ENCODE results near the gene RPS17. TPM values are rescaled to one million over a fixed set of nuclear protein-coding genes. Genes with fewer than 3 reads are reported as not detected.

The RPS17 gene
- polyA plus RNA-seq, 3 donors = 604 to 2,881 (median 619) TPM

DNA sequence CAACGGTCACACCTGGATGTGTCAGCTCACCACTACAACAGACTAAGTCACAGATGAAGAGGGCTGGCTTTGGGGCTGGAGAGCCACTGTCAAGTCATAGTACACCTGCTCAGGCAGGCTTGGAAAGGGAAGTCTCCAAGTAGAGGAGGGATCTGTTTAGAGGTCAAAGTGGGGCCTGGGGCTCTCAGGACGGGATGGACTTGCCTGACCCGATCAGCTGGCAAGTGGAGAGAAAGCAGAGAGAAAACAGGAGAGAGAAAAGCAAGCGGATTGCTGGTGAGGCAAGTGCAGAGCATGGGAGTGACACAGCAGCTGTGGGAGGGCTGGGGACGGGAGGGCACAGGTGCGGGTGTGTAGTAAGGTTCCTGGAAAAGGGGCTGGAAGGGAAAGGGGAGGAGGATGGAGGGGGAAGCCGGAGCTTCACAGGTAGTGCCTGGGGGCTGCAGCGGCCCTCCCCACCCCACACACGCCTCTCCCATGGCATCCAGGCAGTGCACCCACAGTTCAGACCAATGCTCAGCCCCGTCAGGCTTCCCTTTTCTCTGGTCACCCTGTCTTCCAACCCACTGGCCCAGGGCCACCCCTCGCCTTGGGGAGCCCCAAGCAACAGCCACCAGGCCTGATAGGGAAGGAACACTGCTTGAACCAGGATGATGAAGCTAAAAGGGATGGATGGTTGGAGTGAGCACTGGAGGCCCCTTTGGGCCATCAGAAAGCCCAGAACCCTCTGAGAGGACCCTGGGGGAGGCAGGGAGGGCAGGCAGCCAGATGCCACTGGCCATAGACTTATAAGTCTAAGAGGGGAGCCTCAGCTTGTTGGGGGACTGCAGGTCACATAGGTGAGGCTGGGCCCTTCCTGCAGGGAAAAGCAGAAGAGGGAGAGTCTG, 8.5 kb downstream of the RPS17 start:
- Histone ChIP-seq H3K4me2 (replicated peaks; ENCODE audit: extremely low read depth, low read length, poor library complexity, severe bottlenecking) (no peak overlapping the region), H3K4me3 (replicated peaks in 1 of 3; ENCODE audit: low read depth in 2 of 3, low read length in 3 of 3) (no peak overlapping the region), H3K4me1 (ENCODE audit: control insufficient read depth in 1 of 2, insufficient read depth in 2 of 2, low read length in 2 of 2) (peaks cover 0 to 3% of the 10 kb centered on the region in 2 donors), H3K9me3 (replicated peaks in 1 of 2; ENCODE audit: control insufficient read depth in 1 of 2, insufficient read depth in 1 of 2, low read length in 2 of 2) (no peaks in the 10 kb centered on the region), H3K27me3 (ENCODE audit: control insufficient read depth in 2 of 2, insufficient read depth in 2 of 2, low read length in 2 of 2) (no peaks in the 10 kb centered on the region), H3K27ac (ENCODE audit: low read depth in 1 of 2, low read length in 2 of 2) (no peak overlapping the region), H3K36me3 (replicated peaks in 1 of 2; ENCODE audit: control insufficient read depth in 1 of 2, insufficient read depth in 2 of 2, low read length in 2 of 2) (peaks cover 15 to 39% of the 10 kb centered on the region in 2 donors), H2AFZ (ENCODE audit: insufficient read depth, low read depth, low read length, poor library complexity, severe bottlenecking) (no peak overlapping the region), H4K20me1 (ENCODE audit: insufficient read depth, low read length) (peaks cover 11% of the 10 kb centered on the region), H3K79me2 (ENCODE audit: insufficient read depth, low read length) (no peaks in the 10 kb centered on the region), H3K9ac (ENCODE audit: insufficient read depth, low read length, poor library complexity, severe bottlenecking) (no peak overlapping the region)
- 82% methylated on average over 3 of the region's 11 CpGs for WGBS (ENCODE audit: insufficient coverage)
- H3K27me3 Mint-ChIP-seq (ENCODE audit: low read depth in 3 of 3) = peaks cover 0 to 2% (median 2%) of the 10 kb centered on the region in 3 donors
- TF ChIP-seq, protein P1, sequence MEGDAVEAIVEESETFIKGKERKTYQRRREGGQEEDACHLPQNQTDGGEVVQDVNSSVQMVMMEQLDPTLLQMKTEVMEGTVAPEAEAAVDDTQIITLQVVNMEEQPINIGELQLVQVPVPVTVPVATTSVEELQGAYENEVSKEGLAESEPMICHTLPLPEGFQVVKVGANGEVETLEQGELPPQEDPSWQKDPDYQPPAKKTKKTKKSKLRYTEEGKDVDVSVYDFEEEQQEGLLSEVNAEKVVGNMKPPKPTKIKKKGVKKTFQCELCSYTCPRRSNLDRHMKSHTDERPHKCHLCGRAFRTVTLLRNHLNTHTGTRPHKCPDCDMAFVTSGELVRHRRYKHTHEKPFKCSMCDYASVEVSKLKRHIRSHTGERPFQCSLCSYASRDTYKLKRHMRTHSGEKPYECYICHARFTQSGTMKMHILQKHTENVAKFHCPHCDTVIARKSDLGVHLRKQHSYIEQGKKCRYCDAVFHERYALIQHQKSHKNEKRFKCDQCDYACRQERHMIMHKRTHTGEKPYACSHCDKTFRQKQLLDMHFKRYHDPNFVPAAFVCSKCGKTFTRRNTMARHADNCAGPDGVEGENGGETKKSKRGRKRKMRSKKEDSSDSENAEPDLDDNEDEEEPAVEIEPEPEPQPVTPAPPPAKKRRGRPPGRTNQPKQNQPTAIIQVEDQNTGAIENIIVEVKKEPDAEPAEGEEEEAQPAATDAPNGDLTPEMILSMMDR (IDR thresholded peaks at IDR 0.05) = no peak
- H3K36me3 Mint-ChIP-seq = peaks cover 35 to 38% of the 10 kb centered on the region in 2 donors
- peaks cover 0 to 3% (median 1%) of the 10 kb centered on the region in 7 donors for H3K9me3 Mint-ChIP-seq
- H3K4me1 Mint-ChIP-seq = peaks cover 7% of the 10 kb centered on the region
- intact Hi-C loops (cut with micrococcal nuclease) = loop anchor here (5.0 to 10.0 kb wide), 2 partner anchors 466 to 473 kb away; no protein-coding TSS in a partner anchor
- DNase-seq = no peak
- peak overlapping the region in 1 of 7 donors; percentile 15 for H3K27ac Mint-ChIP-seq
- H3K4me3 Mint-ChIP-seq = no peak overlapping the region

DNA sequence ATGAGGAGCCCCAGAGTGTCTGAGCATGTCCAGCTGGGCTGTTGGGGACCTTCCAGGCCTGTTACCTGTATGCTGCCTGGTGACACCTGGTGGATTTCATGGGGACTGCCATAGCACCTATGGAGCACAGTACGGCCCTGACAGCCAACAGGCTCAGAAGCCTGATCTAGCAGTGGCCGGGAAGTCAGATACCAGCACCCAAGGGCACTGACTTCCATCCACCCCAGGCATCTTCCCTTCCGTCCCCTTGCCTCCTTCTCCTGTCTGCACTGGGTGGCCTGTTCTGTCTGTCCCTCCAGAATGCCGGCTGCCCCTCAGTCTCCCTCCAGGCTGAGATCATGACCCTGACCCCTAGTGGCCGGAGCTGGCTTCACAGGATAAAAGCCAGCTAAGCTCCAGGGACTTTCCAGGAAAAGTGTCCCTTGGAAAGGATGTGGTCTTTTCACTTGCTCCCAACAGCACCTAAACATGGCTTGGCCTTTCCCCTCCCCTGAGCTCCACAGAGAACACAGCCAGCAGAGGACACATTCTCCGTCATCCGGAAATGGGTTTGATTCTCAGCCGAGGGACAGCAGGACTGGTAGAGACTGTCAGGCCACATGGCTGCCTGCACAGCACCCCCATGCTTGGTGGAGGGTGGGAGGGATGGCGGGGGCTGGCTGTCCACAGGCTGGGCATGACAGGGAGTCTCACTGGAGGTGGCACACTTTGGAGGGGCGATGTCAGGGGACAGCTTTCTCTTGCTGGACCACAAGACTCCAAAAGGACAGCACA, 9.5 kb downstream of the RPS17 start:
- WGBS (ENCODE audit: insufficient coverage) = 21% methylated on average over 8 of the region's 10 CpGs
- Histone ChIP-seq H3K9ac (ENCODE audit: insufficient read depth, low read length, poor library complexity, severe bottlenecking) (no peak overlapping the region), H3K4me3 (replicated peaks in 1 of 3; ENCODE audit: low read depth in 2 of 3, low read length in 3 of 3) (no peak overlapping the region), H4K20me1 (ENCODE audit: insufficient read depth, low read length) (peaks cover 2% of the 10 kb centered on the region), H3K27ac (ENCODE audit: low read depth in 1 of 2, low read length in 2 of 2) (no peak overlapping the region), H3K9me3 (replicated peaks in 1 of 2; ENCODE audit: control insufficient read depth in 1 of 2, insufficient read depth in 1 of 2, low read length in 2 of 2) (no peaks in the 10 kb centered on the region), H3K4me1 (ENCODE audit: control insufficient read depth in 1 of 2, insufficient read depth in 2 of 2, low read length in 2 of 2) (peaks cover 0 to 3% of the 10 kb centered on the region in 2 donors), H2AFZ (ENCODE audit: insufficient read depth, low read depth, low read length, poor library complexity, severe bottlenecking) (peak overlapping the region; percentile 49), H3K36me3 (replicated peaks in 1 of 2; ENCODE audit: control insufficient read depth in 1 of 2, insufficient read depth in 2 of 2, low read length in 2 of 2) (peaks cover 10 to 30% of the 10 kb centered on the region in 2 donors), H3K79me2 (ENCODE audit: insufficient read depth, low read length) (no peaks in the 10 kb centered on the region), H3K4me2 (replicated peaks; ENCODE audit: extremely low read depth, low read length, poor library complexity, severe bottlenecking) (peak overlapping the region; percentile 22), H3K27me3 (ENCODE audit: control insufficient read depth in 2 of 2, insufficient read depth in 2 of 2, low read length in 2 of 2) (no peaks in the 10 kb centered on the region)
- intact Hi-C loops (cut with micrococcal nuclease) = loop anchor here (5.0 to 10.0 kb wide), 2 partner anchors 467 to 474 kb away; no protein-coding TSS in a partner anchor
- TF ChIP-seq, protein P1 (IDR thresholded peaks at IDR 0.05) = peak; percentile 81
- Mint-ChIP-seq H3K27me3 (ENCODE audit: low read depth in 3 of 3) (peaks cover 0 to 2% (median 2%) of the 10 kb centered on the region in 3 donors), H3K27ac (no peak overlapping the region), H3K9me3 (peaks cover 0 to 3% (median 1%) of the 10 kb centered on the region in 7 donors), H3K4me3 (peak overlapping the region; percentile 32 to 76), H3K4me1 (peaks cover 7% of the 10 kb centered on the region), H3K36me3 (peaks cover 26 to 29% of the 10 kb centered on the region in 2 donors)
- peak; percentile 22 to 60 (median 41) for DNase-seq
